ENCODE results near the gene CERS2.

Gene CERS2

DNA sequence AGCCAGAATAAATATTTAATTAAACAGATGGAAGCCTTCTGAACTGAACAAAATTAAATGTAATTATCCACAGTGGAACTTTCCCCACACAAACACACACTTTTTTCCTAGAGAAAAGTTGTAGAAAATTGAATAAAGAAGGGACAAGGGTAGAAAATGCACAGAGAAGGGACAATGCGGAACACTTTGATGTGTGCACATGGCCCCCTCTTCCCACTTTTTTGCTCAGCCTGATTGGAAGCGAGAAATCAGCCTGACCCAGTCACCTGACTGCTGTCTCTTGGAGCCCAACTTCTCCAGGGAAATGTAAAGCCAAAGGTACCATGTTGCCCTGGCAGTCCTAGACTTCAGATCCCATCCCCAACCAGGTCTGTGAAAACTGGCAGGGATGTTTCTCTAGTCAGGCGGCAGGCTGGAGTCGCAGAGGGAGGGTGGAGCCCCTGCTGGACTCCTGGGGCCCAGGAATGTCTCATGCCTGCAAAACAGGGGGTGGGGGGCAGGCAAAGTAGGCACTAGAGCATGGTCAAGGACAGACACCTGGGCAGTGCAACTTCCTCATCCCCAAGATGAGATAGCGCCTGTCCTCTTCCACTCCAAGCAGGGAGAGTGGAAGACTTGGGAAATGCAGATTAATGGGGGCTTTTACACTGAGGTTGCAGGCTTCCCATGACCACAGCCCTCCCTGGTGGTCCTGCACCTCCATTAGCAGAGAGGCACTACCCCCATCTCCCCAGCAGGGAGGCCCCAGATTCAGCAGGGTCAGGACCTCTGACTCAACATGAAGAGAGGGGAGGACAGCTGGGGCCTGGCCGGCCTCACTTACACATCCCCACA, 2.8 kb downstream of the CERS2 start:
- Histone ChIP-seq H3K4me3 (ENCODE audit: low read length) (peak overlapping the region; percentile 87), H3K9me3 (ENCODE audit: low read length) (no peaks in the 10 kb centered on the region), H3K27me3 (ENCODE audit: insufficient read depth, low read length) (no peaks in the 10 kb centered on the region), H3K4me1 (ENCODE audit: insufficient read depth, low read length) (peaks cover 36% of the 10 kb centered on the region), H3K36me3 (ENCODE audit: insufficient read depth, low read length) (peaks cover 22% of the 10 kb centered on the region), H2AFZ (ENCODE audit: low read depth, low read length) (no peak overlapping the region)

DNA sequence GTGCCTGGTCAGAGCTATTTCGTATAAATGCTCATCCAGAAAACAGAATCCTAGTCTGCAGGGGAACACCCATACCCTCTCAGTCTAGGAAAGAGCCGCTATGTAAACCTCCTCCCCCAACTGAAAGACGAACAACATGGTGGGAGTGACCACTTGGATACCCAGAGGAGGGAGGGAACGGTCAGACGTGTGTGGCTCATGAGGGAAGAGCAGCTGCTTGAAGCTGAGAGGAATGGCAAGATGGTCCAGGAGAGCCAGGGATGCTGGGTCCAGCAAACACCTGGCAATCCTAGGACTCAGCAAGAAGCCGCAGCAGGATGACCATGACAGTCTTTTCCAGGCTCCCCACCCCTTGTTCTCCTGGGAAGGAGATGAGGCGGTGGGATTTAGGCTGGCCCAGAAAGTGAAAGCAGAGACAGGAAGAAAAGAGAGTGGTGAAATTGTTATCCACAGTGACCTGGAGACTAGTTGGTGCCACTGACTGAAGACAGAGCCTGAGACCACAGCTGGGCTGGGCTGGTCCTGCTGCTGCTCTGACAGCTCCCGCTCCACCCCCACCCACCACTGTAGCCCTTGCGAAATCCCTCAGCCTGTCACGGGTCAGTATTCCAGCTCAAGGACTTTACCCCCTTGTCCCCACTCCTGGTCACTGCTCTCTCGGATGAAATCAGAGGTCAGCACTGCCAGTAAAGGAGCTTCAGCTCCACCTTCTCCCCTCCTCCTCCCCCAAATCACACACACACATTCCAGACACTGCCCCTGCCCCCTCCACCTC, 3.6 kb downstream of the CERS2 start:
- peaks cover 30% of the 10 kb centered on the region for H3K36me3 ChIP-seq (ENCODE audit: insufficient read depth, low read length)
- H3K4me1 ChIP-seq (ENCODE audit: insufficient read depth, low read length): peaks cover 36% of the 10 kb centered on the region
- H2AFZ ChIP-seq (ENCODE audit: low read depth, low read length): no peak overlapping the region
- H3K27me3 ChIP-seq (ENCODE audit: insufficient read depth, low read length): no peaks in the 10 kb centered on the region
- no peaks in the 10 kb centered on the region for H3K9me3 ChIP-seq (ENCODE audit: low read length)
- no peak overlapping the region for H3K4me3 ChIP-seq (ENCODE audit: low read length)

DNA sequence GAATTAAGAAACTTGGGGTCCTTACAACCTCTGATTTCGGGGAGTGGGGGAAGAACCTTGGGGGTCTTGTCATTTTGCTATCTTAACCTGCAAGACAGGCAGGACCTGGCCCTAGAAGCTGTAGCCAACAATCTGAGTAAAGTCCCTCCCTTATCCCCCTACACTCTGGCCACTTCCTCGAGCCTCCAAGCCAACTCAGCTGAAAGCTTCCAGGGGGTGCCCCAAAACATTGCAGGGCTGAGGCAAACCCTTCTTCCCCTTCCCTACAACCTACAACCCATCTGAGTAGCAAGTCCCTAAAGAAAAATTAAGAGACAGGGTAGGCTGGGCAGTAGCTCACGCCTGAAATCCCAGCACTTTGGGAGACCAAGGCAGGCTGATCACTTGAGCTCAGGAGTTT, 5.0 kb downstream of the CERS2 start:
- Histone ChIP-seq H3K4me1 (ENCODE audit: insufficient read depth, low read length) (peaks cover 36% of the 10 kb centered on the region), H2AFZ (ENCODE audit: low read depth, low read length) (no peak overlapping the region), H3K36me3 (ENCODE audit: insufficient read depth, low read length) (peaks cover 42% of the 10 kb centered on the region), H3K9me3 (ENCODE audit: low read length) (no peaks in the 10 kb centered on the region), H3K4me3 (ENCODE audit: low read length) (no peak overlapping the region), H3K27me3 (ENCODE audit: insufficient read depth, low read length) (no peaks in the 10 kb centered on the region)

GRCh38 chr1:150968491-150968890, 6.1 kb downstream of the CERS2 start:
- H3K36me3 ChIP-seq (ENCODE audit: insufficient read depth, low read length): peaks cover 53% of the 10 kb centered on the region
- no peaks in the 10 kb centered on the region for H3K9me3 ChIP-seq (ENCODE audit: low read length)
- peaks cover 32% of the 10 kb centered on the region for H3K4me1 ChIP-seq (ENCODE audit: insufficient read depth, low read length)
- no peak overlapping the region for H2AFZ ChIP-seq (ENCODE audit: low read depth, low read length)
- H3K27me3 ChIP-seq (ENCODE audit: insufficient read depth, low read length): no peaks in the 10 kb centered on the region
- no peak overlapping the region for H3K4me3 ChIP-seq (ENCODE audit: low read length)

DNA sequence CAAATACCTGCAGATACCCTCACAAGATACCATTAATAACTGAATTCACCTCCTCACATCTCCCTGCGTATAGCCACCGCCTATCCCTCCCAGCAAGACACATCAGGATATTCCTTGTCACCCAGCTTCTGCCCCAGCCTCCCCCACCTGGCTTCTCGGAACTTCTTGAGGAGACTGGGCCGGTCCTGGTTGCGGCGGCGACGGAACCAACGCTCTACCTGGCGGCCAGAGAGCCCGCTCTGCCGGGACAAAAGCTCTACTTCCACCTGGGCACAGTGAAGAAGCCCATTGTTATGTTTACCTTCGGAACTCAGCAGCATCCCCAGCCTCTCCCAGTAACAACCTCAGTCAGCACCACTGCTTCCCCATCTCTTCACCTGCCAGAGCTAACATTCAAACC, 6.7 kb downstream of the CERS2 start:
- H3K36me3 ChIP-seq (ENCODE audit: insufficient read depth, low read length): peaks cover 59% of the 10 kb centered on the region
- peaks cover 27% of the 10 kb centered on the region for H3K4me1 ChIP-seq (ENCODE audit: insufficient read depth, low read length)
- no peak overlapping the region for H3K4me3 ChIP-seq (ENCODE audit: low read length)
- no peaks in the 10 kb centered on the region for H3K9me3 ChIP-seq (ENCODE audit: low read length)
- no peaks in the 10 kb centered on the region for H3K27me3 ChIP-seq (ENCODE audit: insufficient read depth, low read length)
- H2AFZ ChIP-seq (ENCODE audit: low read depth, low read length): no peak overlapping the region

DNA sequence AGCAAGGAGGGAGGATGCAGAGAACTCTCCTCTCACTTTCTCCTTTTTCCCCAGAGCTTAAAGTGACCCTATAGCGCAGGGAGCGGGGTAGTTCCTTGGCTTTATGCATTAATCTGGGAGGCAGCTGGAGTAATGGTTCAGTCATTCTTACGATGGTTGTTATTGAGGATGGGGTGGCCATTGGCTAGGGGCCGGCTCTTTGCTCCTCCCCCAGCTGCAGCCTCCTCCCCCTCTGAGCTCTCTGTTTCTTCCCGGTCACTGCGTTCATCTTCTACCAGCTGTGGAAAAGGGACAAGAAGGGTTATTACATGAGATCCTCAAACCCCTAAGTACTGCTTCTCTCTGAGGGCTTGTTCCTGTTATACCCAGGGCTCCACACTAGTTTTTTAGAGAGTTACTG, 8.6 kb downstream of the CERS2 start:
- peaks cover 7% of the 10 kb centered on the region for H3K4me1 ChIP-seq (ENCODE audit: insufficient read depth, low read length)
- no peak overlapping the region for H2AFZ ChIP-seq (ENCODE audit: low read depth, low read length)
- no peaks in the 10 kb centered on the region for H3K27me3 ChIP-seq (ENCODE audit: insufficient read depth, low read length)
- peaks cover 75% of the 10 kb centered on the region for H3K36me3 ChIP-seq (ENCODE audit: insufficient read depth, low read length)
- H3K4me3 ChIP-seq (ENCODE audit: low read length): no peak overlapping the region
- H3K9me3 ChIP-seq (ENCODE audit: low read length): no peaks in the 10 kb centered on the region

DNA sequence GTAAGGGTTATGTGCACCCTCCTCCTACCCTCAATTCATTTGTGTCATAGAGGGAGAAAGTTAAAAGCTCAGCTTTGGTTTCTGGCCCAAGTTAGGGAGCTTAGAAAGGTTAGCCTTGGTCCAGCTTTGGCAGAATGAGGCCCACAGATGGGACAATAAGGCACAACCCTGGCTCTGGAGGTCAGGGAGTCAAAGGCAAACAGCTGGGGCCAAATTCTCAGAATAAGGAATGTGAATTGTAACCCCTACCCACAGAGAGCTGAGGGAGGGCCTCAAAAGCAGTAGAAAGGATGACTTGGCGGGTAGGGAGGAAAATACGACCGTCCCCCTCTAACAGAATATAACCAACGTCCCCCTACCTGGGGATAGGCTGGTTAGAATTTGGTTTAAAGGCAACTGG, 9.0 kb downstream of the CERS2 start:
- peaks cover 79% of the 10 kb centered on the region for H3K36me3 ChIP-seq (ENCODE audit: insufficient read depth, low read length)

GRCh38 chr1:150964164-150964489, 10.5 kb downstream of the CERS2 start:
- no peak overlapping the region for H3K4me3 ChIP-seq (ENCODE audit: low read length)

More for the DNA sequence above, 9.0 kb downstream of the CERS2 start:
- H2AFZ ChIP-seq (ENCODE audit: low read depth, low read length): no peak overlapping the region
- peaks cover 3% of the 10 kb centered on the region for H3K4me1 ChIP-seq (ENCODE audit: insufficient read depth, low read length)
- no peaks in the 10 kb centered on the region for H3K9me3 ChIP-seq (ENCODE audit: low read length)
- H3K4me3 ChIP-seq (ENCODE audit: low read length): no peak overlapping the region
- no peaks in the 10 kb centered on the region for H3K27me3 ChIP-seq (ENCODE audit: insufficient read depth, low read length)

DNA sequence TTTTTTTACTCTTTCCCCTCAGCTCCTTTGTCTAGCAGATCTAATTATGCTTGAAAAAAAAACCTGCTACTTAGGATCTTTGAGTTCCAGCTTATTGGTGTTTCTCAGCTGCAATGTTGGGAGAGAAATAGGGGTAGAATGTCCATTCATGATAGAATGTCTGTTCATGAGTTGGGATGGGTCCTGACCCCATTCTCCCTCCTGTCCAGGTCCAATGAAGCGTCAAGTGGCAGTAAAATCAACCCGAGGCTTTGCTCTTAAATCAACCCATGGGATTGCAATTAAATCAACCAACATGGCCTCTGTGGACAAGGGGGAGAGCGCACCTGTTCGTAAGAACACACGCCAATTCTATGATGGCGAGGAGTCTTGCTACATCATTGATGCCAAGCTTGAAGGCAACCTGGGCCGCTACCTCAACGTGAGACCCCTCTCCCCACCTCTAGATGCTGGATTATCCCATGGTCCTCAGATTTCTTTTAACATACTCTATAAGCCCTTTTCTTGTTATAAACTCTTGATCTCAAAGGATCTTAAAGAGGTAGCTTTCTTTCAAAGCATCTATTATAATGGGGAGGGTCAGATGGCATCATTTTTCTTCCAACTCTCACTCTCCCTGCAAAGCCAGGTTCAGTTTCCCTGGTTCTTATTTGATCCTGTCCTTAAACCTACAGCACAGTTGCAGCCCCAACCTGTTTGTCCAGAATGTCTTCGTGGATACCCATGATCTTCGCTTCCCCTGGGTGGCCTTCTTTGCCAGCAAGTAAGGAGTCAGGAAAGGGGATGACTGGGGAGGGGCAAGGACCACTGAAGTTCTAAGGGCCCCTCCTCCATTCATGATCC, 11.1 kb downstream of the CERS2 start:
- Histone ChIP-seq H3K36me3 (ENCODE audit: insufficient read depth, low read length) (peaks cover 90% of the 10 kb centered on the region), H2AFZ (ENCODE audit: low read depth, low read length) (no peak overlapping the region), H3K9me3 (ENCODE audit: low read length) (no peaks in the 10 kb centered on the region), H3K27me3 (ENCODE audit: insufficient read depth, low read length) (no peaks in the 10 kb centered on the region), H3K4me1 (ENCODE audit: insufficient read depth, low read length) (no peaks in the 10 kb centered on the region), H3K4me3 (ENCODE audit: low read length) (no peak overlapping the region)

More at GRCh38 chr1:150964164-150964489, 10.5 kb downstream of the CERS2 start:
- no peaks in the 10 kb centered on the region for H3K4me1 ChIP-seq (ENCODE audit: insufficient read depth, low read length)
- H3K9me3 ChIP-seq (ENCODE audit: low read length): no peaks in the 10 kb centered on the region
- peaks cover 89% of the 10 kb centered on the region for H3K36me3 ChIP-seq (ENCODE audit: insufficient read depth, low read length)
- no peak overlapping the region for H2AFZ ChIP-seq (ENCODE audit: low read depth, low read length)
- no peaks in the 10 kb centered on the region for H3K27me3 ChIP-seq (ENCODE audit: insufficient read depth, low read length)

- Histone ChIP-seq H3K4me3 (ENCODE audit: low read length) (no peak overlapping the region), H3K9me3 (ENCODE audit: low read length) (no peaks in the 10 kb centered on the region), H2AFZ (ENCODE audit: low read depth, low read length) (no peak overlapping the region), H3K27me3 (ENCODE audit: insufficient read depth, low read length) (no peaks in the 10 kb centered on the region), H3K36me3 (ENCODE audit: insufficient read depth, low read length) (peaks cover 85% of the 10 kb centered on the region), H3K4me1 (ENCODE audit: insufficient read depth, low read length) (no peaks in the 10 kb centered on the region)
Observed at GRCh38 chr1:150961756-150962155, 12.9 kb downstream of the CERS2 start.

DNA sequence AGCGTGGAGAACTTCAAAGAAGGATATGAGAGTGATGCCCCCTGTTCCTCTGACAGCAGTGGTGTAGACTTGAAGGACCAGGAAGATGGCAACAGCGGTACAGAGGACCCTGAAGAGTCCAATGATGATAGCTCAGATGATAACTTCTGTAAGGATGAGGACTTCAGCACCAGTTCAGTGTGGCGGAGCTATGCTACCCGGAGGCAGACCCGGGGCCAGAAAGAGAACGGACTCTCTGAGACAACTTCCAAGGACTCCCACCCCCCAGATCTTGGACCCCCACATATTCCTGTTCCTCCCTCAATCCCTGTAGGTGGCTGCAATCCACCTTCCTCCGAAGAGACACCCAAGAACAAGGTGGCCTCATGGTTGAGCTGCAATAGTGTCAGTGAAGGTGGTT, 14.0 kb downstream of the CERS2 start:
- Histone ChIP-seq H3K36me3 (ENCODE audit: insufficient read depth, low read length) (peaks cover 81% of the 10 kb centered on the region), H2AFZ (ENCODE audit: low read depth, low read length) (no peak overlapping the region), H3K4me3 (ENCODE audit: low read length) (no peak overlapping the region), H3K27me3 (ENCODE audit: insufficient read depth, low read length) (no peaks in the 10 kb centered on the region), H3K9me3 (ENCODE audit: low read length) (no peaks in the 10 kb centered on the region), H3K4me1 (ENCODE audit: insufficient read depth, low read length) (no peaks in the 10 kb centered on the region)

GRCh38 chr1:150957666-150958065, 17.0 kb downstream of the CERS2 start:
- peaks cover 76% of the 10 kb centered on the region for H3K36me3 ChIP-seq (ENCODE audit: insufficient read depth, low read length)
- H3K27me3 ChIP-seq (ENCODE audit: insufficient read depth, low read length): no peaks in the 10 kb centered on the region
- no peaks in the 10 kb centered on the region for H3K4me1 ChIP-seq (ENCODE audit: insufficient read depth, low read length)
- H3K4me3 ChIP-seq (ENCODE audit: low read length): no peak overlapping the region
- no peaks in the 10 kb centered on the region for H3K9me3 ChIP-seq (ENCODE audit: low read length)
- no peak overlapping the region for H2AFZ ChIP-seq (ENCODE audit: low read depth, low read length)

- no peaks in the 10 kb centered on the region for H3K9me3 ChIP-seq (ENCODE audit: low read length)
- no peak overlapping the region for H3K4me3 ChIP-seq (ENCODE audit: low read length)
- no peaks in the 10 kb centered on the region for H3K4me1 ChIP-seq (ENCODE audit: insufficient read depth, low read length)
- H3K27me3 ChIP-seq (ENCODE audit: insufficient read depth, low read length): no peaks in the 10 kb centered on the region
- H2AFZ ChIP-seq (ENCODE audit: low read depth, low read length): no peak overlapping the region
- H3K36me3 ChIP-seq (ENCODE audit: insufficient read depth, low read length): peaks cover 77% of the 10 kb centered on the region
Observed at GRCh38 chr1:150955280-150955679, 19.4 kb downstream of the CERS2 start.
